SK-N-SH (cell line): Measurements from ENCODE around the gene ITSN2. TPM values are rescaled to one million over a fixed set of nuclear protein-coding genes. Genes with fewer than 3 reads are reported as not detected.

Experiments
- CTCF ChIA-PET: fragments of 300-600, 350-600 bp; formaldehyde crosslinking; extraction: SDS; loops from one replicate; lab custom pipeline; 2021; lab: Yijun Ruan, JAX
- POLR2A ChIA-PET: fragments of 350-600 bp; sonication (Branson Sonifier 250); formaldehyde crosslinking; extraction: SDS; loops from one replicate; lab custom pipeline; 2020; ENCODE audit warnings: antibody characterized with exemption, inconsistent platforms; lab: Yijun Ruan, JAX
- DNase-seq: peaks from one replicate; pipeline ENCODE4 v3.0.0; 2012
- H2AFZ ChIP-seq: fragments of 200-600 bp; sonication (generic); 2 replicates; pipeline ENCODE4 v1.8.1; 2016; ENCODE audit warnings: antibody characterized with exemption, mild to moderate bottlenecking, low read depth
- H3F3A ChIP-seq: fragments of 200-600 bp; sonication (generic); replicated peaks from 2 replicates; pipeline ENCODE3; 2016; ENCODE audit warnings: antibody characterized with exemption, mild to moderate bottlenecking; ENCODE audit not compliant: insufficient read depth
- H3K27ac ChIP-seq, 2 experiments: fragments of 200-500 bp in 1 of 2; fragments of 200-600 bp in 1 of 2; sonication (Bioruptor generic) in 1 of 2; sonication (generic), shearing (Covaris generic) in 1 of 2; 2 replicates each; pipeline versions ENCODE4 v1.5.1 to v1.6.1; 2014 to 2016; ENCODE audit warnings: low read depth in 2 of 2, inconsistent platforms in 1 of 2, low read length in 1 of 2, mild to moderate bottlenecking in 1 of 2, mixed read lengths in 1 of 2
- H3K27me3 ChIP-seq: fragments of 200-600 bp; sonication (generic), shearing (Covaris generic); 2 replicates; pipeline ENCODE4 v1.6.1; 2016; ENCODE audit warnings: mixed run types; ENCODE audit not compliant: insufficient read depth
- H3K36me3 ChIP-seq, 2 experiments: fragments of 200-500 bp in 1 of 2; fragments of 200-600 bp in 1 of 2; sonication (Bioruptor generic) in 1 of 2; sonication (generic) in 1 of 2; replicated peaks in 1 of 2; 2 replicates each; pipeline versions ENCODE3 to v1.5.1; 2014 to 2016; ENCODE audit warnings: low read length in 1 of 2, mild to moderate bottlenecking in 1 of 2; ENCODE audit not compliant: insufficient read depth in 2 of 2, control insufficient read depth in 1 of 2
- H3K4me1 ChIP-seq, 2 experiments: fragments of 200-500 bp in 1 of 2; fragments of 200-600 bp in 1 of 2; sonication (Bioruptor generic) in 1 of 2; sonication (generic), shearing (Covaris generic) in 1 of 2; 2 replicates each; pipeline versions ENCODE4 v1.5.1 to v1.6.1; 2014 to 2016; ENCODE audit warnings: low read depth in 1 of 2, low read length in 1 of 2, mixed run types in 1 of 2; ENCODE audit not compliant: insufficient read depth in 2 of 2, control insufficient read depth in 1 of 2
- H3K4me2 ChIP-seq: fragments of 200-600 bp; sonication (generic), shearing (Covaris generic); 2 replicates; pipeline ENCODE4 v1.6.1; 2017; ENCODE audit warnings: mixed run types
- H3K4me3 ChIP-seq, 2 experiments: fragments of 200-500 bp in 1 of 2; fragments of 200-600 bp in 1 of 2; sonication (Bioruptor generic) in 1 of 2; sonication (generic), shearing (Covaris generic) in 1 of 2; 2 replicates each; pipeline versions ENCODE4 v1.5.1 to v1.8.1; 2014 to 2016; ENCODE audit warnings: low read depth in 2 of 2, inconsistent platforms in 1 of 2, low read length in 1 of 2, mild to moderate bottlenecking in 1 of 2, mixed read lengths in 1 of 2, moderate library complexity in 1 of 2
- H3K79me2 ChIP-seq: fragments of 200-600 bp; sonication (generic); 2 replicates; pipeline ENCODE4 v1.8.1; 2017; ENCODE audit warnings: mild to moderate bottlenecking; ENCODE audit not compliant: insufficient read depth
- H3K9ac ChIP-seq: fragments of 200-600 bp; sonication (generic); 2 replicates; pipeline ENCODE4 v1.6.1; 2017; ENCODE audit warnings: mixed run types
- H3K9me2 ChIP-seq: fragments of 200-600 bp; sonication (generic); 2 replicates; pipeline ENCODE4 v1.6.1; 2017; ENCODE audit warnings: mixed run types
- H3K9me3 ChIP-seq: fragments of 200-600 bp; sonication (generic); 2 replicates; pipeline ENCODE4 v1.6.1; 2017; ENCODE audit warnings: mixed run types, mild to moderate bottlenecking, moderate library complexity
- H4K20me1 ChIP-seq: fragments of 200-600 bp; sonication (generic); 2 replicates; pipeline ENCODE4 v1.6.1; 2017; ENCODE audit warnings: mild to moderate bottlenecking, mixed run types; ENCODE audit not compliant: insufficient read depth
- ELF1 ChIP-seq: IDR thresholded peaks from 2 replicates; pipeline ENCODE4 v1.4.0; 2012
- EP300 ChIP-seq, 2 experiments: IDR thresholded peaks; 2 replicates each; pipeline versions ENCODE4 v1.4.0 to v1.6.1; 2012; ENCODE audit warnings: borderline replicate concordance in 1 of 2, low read depth in 1 of 2, low read length in 1 of 2
- FOXJ3 ChIP-seq: sonication (generic); formaldehyde crosslinking; IDR thresholded peaks from 2 replicates; pipeline ENCODE4 v1.5.1; 2020; ENCODE audit warnings: mild to moderate bottlenecking, missing genetic modification reagents
- FOXM1 ChIP-seq: IDR thresholded peaks from 2 replicates; pipeline ENCODE4 v1.4.0; 2012; ENCODE audit warnings: low read depth, mild to moderate bottlenecking
- GABPA ChIP-seq: IDR thresholded peaks from 2 replicates; pipeline ENCODE4 v1.4.0; 2012; ENCODE audit warnings: low read depth, mild to moderate bottlenecking
- GATA2 ChIP-seq: sonication (generic); formaldehyde crosslinking; IDR thresholded peaks from 2 replicates; pipeline ENCODE4 v1.5.0; 2020; ENCODE audit warnings: mild to moderate bottlenecking, missing genetic modification reagents
- IRF3 ChIP-seq: fragments of 150-350 bp; IDR thresholded peaks from 2 replicates; pipeline ENCODE4 v1.6.1; 2016; ENCODE audit warnings: mild to moderate bottlenecking, low read depth, low read length
- NFIC ChIP-seq: IDR thresholded peaks from 2 replicates; pipeline ENCODE4 v1.4.0; 2012; ENCODE audit warnings: borderline replicate concordance
- RCOR1 ChIP-seq: fragments of 150-350 bp; IDR thresholded peaks from 2 replicates; pipeline ENCODE4 v1.6.1; 2017; ENCODE audit warnings: antibody characterized with exemption, low read length
- RXRA ChIP-seq: IDR thresholded peaks from 2 replicates; pipeline ENCODE4 v1.4.0; 2012; ENCODE audit warnings: low read depth, mild to moderate bottlenecking, borderline replicate concordance
- SIN3A ChIP-seq: IDR thresholded peaks from 2 replicates; pipeline ENCODE4 v1.6.1; 2012; ENCODE audit warnings: low read depth, mild to moderate bottlenecking, low read length, moderate library complexity, borderline replicate concordance
- SMC3 ChIP-seq: IDR thresholded peaks from 2 replicates; pipeline ENCODE4 v1.6.1; 2012; ENCODE audit warnings: low read depth, low read length, improper control_type of control experiment
- TAF1 ChIP-seq: IDR thresholded peaks from 2 replicates; pipeline ENCODE4 v1.6.1; 2012; ENCODE audit warnings: low read depth, mild to moderate bottlenecking, low read length, moderate library complexity, borderline replicate concordance
- TCF12 ChIP-seq: IDR thresholded peaks from 2 replicates; pipeline ENCODE4 v1.4.0; 2012
- TEAD4 ChIP-seq: IDR thresholded peaks from 2 replicates; pipeline ENCODE4 v1.4.0; 2012; ENCODE audit warnings: mild to moderate bottlenecking, borderline replicate concordance; ENCODE audit not compliant: insufficient read depth
- USF2 ChIP-seq: fragments of 150-350 bp; IDR thresholded peaks from 2 replicates; pipeline ENCODE4 v1.6.1; 2017; ENCODE audit warnings: antibody characterized with exemption, low read length, low read depth, borderline replicate concordance
- WGBS: methylation state at CpG from one replicate; pipeline ENCODE4 v1.1.6; 2017; ENCODE audit warnings: low lambda C conversion rate; 5-methylcytosine and 5-hydroxymethylcytosine counted together
- polyA plus RNA-seq, 3 experiments: library from polyadenylated mRNA; depleted of rRNA; stranded (reverse); fragments of >200 nt; gene quantifications; 2 replicates each; pipeline ENCODE4 v1.2.3, GENCODE V29; 2012
- TF ChIP-seq, protein P1 (sequence below): IDR thresholded peaks from 2 replicates; pipeline ENCODE4 v1.4.0; 2012; ENCODE audit warnings: low read depth, borderline replicate concordance
- TF ChIP-seq, protein P2 (sequence below): IDR thresholded peaks from 2 replicates; pipeline ENCODE4; 2012
- TF ChIP-seq, protein P3 (sequence below): fragments of 200-600 bp; sonication (generic); IDR thresholded peaks from 2 replicates; pipeline ENCODE4 v1.6.1; 2017; ENCODE audit warnings: antibody characterized with exemption, mild to moderate bottlenecking, moderate library complexity

ITSN2 gene
- polyA plus RNA-seq, 1 of the 3 experiments (the other 2 are of a cell fraction) = 11.9 TPM

- no peak overlapping the region for H3K4me2 ChIP-seq
- no peaks in the 10 kb centered on the region for H3K27me3 ChIP-seq
- TF ChIP-seq FOXJ3 (no peak), ELF1 (no peak), SIN3A (no peak), FOXM1 (no peak), IRF3 (no peak), TEAD4 (no peak), USF2 (no peak), SMC3 (no peak), TCF12 (no peak), TAF1 (no peak), NFIC (no peak), GATA2 (CRISPR knock-in tag) (no peak), RCOR1 (no peak), GABPA (no peak), EP300 (IDR thresholded peaks at IDR 0.05; ENCODE audit: borderline replicate concordance in 1 of 2, low read depth in 1 of 2, low read length in 1 of 2) (no peak), RXRA (no peak)
- TF ChIP-seq, protein P1, sequence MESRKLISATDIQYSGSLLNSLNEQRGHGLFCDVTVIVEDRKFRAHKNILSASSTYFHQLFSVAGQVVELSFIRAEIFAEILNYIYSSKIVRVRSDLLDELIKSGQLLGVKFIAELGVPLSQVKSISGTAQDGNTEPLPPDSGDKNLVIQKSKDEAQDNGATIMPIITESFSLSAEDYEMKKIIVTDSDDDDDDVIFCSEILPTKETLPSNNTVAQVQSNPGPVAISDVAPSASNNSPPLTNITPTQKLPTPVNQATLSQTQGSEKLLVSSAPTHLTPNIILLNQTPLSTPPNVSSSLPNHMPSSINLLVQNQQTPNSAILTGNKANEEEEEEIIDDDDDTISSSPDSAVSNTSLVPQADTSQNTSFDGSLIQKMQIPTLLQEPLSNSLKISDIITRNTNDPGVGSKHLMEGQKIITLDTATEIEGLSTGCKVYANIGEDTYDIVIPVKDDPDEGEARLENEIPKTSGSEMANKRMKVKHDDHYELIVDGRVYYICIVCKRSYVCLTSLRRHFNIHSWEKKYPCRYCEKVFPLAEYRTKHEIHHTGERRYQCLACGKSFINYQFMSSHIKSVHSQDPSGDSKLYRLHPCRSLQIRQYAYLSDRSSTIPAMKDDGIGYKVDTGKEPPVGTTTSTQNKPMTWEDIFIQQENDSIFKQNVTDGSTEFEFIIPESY = no peak
- TF ChIP-seq, protein P2, sequence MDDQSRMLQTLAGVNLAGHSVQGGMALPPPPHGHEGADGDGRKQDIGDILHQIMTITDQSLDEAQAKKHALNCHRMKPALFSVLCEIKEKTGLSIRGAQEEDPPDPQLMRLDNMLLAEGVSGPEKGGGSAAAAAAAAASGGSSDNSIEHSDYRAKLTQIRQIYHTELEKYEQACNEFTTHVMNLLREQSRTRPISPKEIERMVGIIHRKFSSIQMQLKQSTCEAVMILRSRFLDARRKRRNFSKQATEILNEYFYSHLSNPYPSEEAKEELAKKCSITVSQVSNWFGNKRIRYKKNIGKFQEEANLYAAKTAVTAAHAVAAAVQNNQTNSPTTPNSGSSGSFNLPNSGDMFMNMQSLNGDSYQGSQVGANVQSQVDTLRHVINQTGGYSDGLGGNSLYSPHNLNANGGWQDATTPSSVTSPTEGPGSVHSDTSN = no peak
- TF ChIP-seq, protein P3, sequence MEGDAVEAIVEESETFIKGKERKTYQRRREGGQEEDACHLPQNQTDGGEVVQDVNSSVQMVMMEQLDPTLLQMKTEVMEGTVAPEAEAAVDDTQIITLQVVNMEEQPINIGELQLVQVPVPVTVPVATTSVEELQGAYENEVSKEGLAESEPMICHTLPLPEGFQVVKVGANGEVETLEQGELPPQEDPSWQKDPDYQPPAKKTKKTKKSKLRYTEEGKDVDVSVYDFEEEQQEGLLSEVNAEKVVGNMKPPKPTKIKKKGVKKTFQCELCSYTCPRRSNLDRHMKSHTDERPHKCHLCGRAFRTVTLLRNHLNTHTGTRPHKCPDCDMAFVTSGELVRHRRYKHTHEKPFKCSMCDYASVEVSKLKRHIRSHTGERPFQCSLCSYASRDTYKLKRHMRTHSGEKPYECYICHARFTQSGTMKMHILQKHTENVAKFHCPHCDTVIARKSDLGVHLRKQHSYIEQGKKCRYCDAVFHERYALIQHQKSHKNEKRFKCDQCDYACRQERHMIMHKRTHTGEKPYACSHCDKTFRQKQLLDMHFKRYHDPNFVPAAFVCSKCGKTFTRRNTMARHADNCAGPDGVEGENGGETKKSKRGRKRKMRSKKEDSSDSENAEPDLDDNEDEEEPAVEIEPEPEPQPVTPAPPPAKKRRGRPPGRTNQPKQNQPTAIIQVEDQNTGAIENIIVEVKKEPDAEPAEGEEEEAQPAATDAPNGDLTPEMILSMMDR = no peak
- ChIA-PET CTCF (interaction anchor here (0.8 kb wide), 1 partner anchor 9 kb away, joined by 3 read pairs; no protein-coding TSS in a partner anchor), POLR2A (no interaction called here)
- no peak for DNase-seq
- peaks cover 35 to 44% of the 10 kb centered on the region in 2 experiments for H3K36me3 ChIP-seq
- peaks cover 0 to 3% of the 10 kb centered on the region in 2 experiments; a peak in 1 of 4 replicates for H3K4me1 ChIP-seq
- no peak overlapping the region for H3K27ac ChIP-seq
- H3K79me2 ChIP-seq = no peaks in the 10 kb centered on the region
- H3K9me3 ChIP-seq = no peaks in the 10 kb centered on the region
- H3K9me2 ChIP-seq = no peaks in the 10 kb centered on the region
- no peak overlapping the region for H2AFZ ChIP-seq
- H4K20me1 ChIP-seq = no peaks in the 10 kb centered on the region
- H3K9ac ChIP-seq = no peak overlapping the region
- H3F3A ChIP-seq = no peaks in the 10 kb centered on the region
- WGBS = 94% methylated on average over 2 of the region's 2 CpGs
- no peak overlapping the region for H3K4me3 ChIP-seq
These were observed 52.4 kb downstream of the ITSN2 start for GRCh38 chr2:24307961-24308360.
